ENCODE data around the gene BAX.

- TF ChIP-seq CTCF (IDR thresholded peaks at IDR 0.05) = no peak
- TF ChIP-seq EZH2 (IDR thresholded peaks at IDR 0.05; ENCODE audit: borderline replicate concordance, insufficient read depth, low read depth, low read length, poor library complexity, severe bottlenecking) = no peak
Measured at GRCh38 chr19:48905664-48906063, 49.0 kb upstream of the BAX start.
